HG03045 (cell line): ENCODE results near the gene ZFPM1.
"Not testable (repeated sequence)": the region's sequence is repeated elsewhere in the genome, so short reads cannot be mapped to it uniquely, and the experiment has no call there.

Experiments used
- ATAC-seq: cut with Tn5 transposase; IDR thresholded peaks from one replicate; pipeline ENCODE4 v1.9.1; 2021; ENCODE audit warnings: mild to moderate bottlenecking, moderate library complexity; ENCODE audit not compliant: unreplicated experiment

ZFPM1 gene

GRCh38 chr16:88464447-88465318, 11.6 kb downstream of the ZFPM1 start:
- no peak for ATAC-seq

- ATAC-seq: no peak
Observed at GRCh38 chr16:88465387-88465983, 12.4 kb downstream of the ZFPM1 start.

- ATAC-seq: no peak
Observed at GRCh38 chr16:88466175-88466862, 13.2 kb downstream of the ZFPM1 start.

- no peak for ATAC-seq
Observed at GRCh38 chr16:88466949-88467348, 13.9 kb downstream of the ZFPM1 start.

GRCh38 chr16:88467541-88467944, 14.5 kb downstream of the ZFPM1 start:
- no peak for ATAC-seq

- ATAC-seq: no peak
Observed at GRCh38 chr16:88468275-88469129, 15.4 kb downstream of the ZFPM1 start.

- ATAC-seq: no peak
Observed at GRCh38 chr16:88469615-88470395, 16.7 kb downstream of the ZFPM1 start.

- not testable (repeated sequence) for ATAC-seq
Observed at GRCh38 chr16:88470396-88470680, 17.3 kb downstream of the ZFPM1 start.

GRCh38 chr16:88470696-88471095, 17.6 kb downstream of the ZFPM1 start:
- not testable (repeated sequence) for ATAC-seq

GRCh38 chr16:88471115-88471514, 18.0 kb downstream of the ZFPM1 start:
- no peak for ATAC-seq

GRCh38 chr16:88471575-88471974, 18.5 kb downstream of the ZFPM1 start:
- ATAC-seq: no peak

- ATAC-seq: no peak
Observed at GRCh38 chr16:88472069-88472468, 19.0 kb downstream of the ZFPM1 start.

- ATAC-seq: no peak
Observed at GRCh38 chr16:88472637-88473205, 19.6 kb downstream of the ZFPM1 start.

GRCh38 chr16:88473666-88474534, 20.8 kb downstream of the ZFPM1 start:
- ATAC-seq: no peak

- no peak for ATAC-seq
Observed at GRCh38 chr16:88475037-88475436, 22.0 kb downstream of the ZFPM1 start.

GRCh38 chr16:88476203-88476602, 23.1 kb downstream of the ZFPM1 start:
- no peak for ATAC-seq

GRCh38 chr16:88476817-88477397, 23.8 kb downstream of the ZFPM1 start:
- ATAC-seq: no peak

GRCh38 chr16:88477631-88478519, 24.8 kb downstream of the ZFPM1 start:
- ATAC-seq: no peak
